Measurements from ENCODE around the gene RBP5.

The RBP5 gene

DNA sequence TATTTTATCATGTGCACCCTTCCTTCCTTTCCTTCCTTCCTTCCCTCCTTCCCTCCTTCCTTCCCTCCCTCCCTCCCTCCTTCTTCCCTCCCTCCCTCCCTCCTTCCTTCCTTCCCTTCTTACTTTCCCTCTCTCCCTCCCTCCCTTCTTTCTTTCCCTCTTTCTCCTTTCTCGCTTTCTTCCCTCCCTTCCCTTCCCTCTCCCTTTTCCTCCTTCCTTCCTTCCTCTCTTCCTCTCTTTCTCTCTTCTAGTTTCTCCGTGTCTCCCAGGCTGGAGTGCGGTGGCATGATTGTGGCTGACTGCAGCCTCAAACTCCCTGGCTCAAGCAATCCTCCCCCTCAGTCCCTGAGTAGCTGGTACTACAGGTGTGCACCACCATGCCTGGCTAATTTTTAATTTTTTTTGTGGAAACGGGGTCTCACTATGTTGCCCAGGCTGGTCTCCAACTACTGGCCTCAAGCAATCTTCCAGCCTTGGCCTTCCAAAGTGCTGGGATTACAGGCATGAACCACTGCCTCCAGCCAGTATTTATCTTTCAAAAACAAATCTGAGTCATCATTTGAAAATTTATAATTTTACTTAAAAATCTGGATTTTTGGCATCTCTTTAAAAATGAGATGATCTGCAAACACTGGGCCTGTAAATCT, 27.5 kb downstream of the RBP5 start:
- DNase-seq (ENCODE audit: low read depth): no peak

- DNase-seq (ENCODE audit: low read depth): no peak
These were observed 28.4 kb downstream of the RBP5 start for GRCh38 chr12:7100239-7100638.

GRCh38 chr12:7099290-7099996, 29.2 kb downstream of the RBP5 start:
- no peak for DNase-seq (ENCODE audit: low read depth)

DNA sequence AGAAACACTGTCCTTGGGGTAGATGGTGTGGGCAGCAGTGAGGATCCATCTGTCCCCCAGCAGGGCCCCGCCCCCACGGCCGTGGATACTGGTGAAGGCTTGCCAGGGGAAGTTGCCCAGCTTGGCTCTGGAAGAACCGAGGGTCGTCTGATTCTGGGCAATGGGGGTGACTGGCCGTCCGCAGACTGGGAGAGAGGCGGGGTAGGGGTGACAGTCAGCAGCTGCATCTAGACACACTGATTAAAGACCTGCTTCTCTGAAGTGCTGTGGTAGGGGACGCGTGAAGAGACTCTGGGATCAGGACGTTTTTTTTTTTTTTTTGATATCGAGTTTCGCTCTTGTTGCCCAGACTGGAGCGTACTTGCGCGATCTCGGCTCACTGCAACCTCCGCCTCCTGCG, 31.7 kb downstream of the RBP5 start:
- DNase-seq (ENCODE audit: low read depth): no peak

DNA sequence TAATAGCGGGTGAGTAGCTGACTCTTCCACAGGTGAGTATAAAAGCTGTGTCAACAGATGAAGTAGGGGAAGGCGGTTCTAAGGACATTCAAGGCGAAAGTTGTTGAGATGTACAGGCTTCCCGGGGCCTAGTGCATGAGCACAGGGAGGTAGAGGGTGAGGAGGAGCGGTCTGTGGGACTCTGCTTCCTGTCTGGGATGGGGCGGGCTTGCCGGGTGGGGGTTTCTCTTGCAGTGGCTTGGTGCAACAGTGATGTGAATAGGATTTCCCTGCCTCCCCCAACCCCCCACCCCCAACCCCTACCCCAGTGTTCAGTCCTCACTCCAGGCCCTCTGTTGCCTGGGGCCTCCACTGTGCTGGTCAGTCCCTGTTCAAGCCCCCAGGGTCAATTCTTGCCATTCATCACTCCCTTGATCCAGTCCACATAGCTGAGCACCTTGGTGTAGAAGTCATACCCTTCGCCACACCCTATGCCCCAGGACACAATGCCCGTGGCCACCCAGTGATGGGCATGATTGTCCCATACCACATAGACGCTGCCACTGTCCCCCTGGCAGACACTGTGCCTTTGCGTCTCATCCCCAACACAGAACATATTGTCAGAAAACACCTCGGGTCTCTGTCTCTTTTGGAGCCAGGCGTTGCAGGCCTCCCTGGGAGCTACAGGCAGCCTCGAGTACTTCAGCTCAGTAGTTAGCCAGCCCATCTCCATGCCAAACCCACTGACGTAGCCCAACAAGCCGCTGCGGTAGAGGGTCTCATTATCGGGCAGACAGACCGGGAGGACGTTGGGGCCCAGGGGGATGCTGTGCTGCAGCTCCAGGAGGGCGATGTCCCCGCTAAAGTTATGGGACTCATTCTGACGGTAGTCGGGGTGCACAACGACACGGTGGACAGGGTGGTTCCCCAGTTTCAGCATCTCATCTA, 32.4 kb downstream of the RBP5 start:
- DNase-seq (ENCODE audit: low read depth): no peak

GRCh38 chr12:7093892-7094291, 34.8 kb downstream of the RBP5 start:
- DNase-seq (ENCODE audit: low read depth): no peak

DNA sequence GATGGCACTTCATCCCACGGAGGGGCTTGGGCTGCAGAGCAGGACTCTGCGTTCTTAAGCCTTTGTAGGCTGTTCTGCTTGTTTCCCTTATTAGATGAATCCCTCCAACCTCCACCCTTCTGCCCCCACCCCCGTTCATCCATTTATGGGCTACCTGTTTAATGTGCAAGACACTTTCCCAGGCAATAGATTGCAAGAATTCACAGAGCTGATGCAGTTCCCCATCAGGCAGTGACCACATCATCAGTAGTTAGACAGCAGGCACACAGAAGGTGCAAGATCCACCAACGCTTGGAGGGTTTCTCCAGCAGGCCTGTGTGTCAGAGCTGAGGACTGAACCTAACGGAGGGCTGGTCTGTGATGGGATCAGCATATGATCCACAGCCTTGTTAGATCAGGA, 35.2 kb downstream of the RBP5 start:
- no peak for DNase-seq (ENCODE audit: low read depth)

DNA sequence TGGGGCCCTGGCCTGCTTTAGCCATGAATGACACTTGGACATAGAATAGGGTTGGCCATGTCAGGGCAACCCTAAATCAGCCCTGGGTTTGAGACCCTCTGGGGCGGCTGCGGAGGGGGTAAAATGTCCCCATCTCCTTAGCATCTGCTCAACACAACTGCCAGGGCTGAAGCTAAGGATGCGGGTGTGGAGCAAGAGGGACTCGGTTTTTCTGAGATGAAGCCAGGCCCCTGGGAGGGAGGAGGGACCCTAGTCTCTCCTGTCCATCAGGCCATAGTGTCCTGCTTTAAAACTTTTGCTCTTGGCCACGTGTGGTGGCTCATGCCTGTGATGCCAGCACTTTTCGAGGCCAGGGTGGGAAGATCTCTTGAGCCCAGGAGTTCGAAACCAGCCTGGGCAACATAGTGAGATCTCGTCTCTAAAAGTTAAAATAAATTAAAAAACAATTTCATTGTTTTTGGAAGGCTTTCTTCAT, 35.7 kb downstream of the RBP5 start:
- no peak for DNase-seq (ENCODE audit: low read depth)

DNA sequence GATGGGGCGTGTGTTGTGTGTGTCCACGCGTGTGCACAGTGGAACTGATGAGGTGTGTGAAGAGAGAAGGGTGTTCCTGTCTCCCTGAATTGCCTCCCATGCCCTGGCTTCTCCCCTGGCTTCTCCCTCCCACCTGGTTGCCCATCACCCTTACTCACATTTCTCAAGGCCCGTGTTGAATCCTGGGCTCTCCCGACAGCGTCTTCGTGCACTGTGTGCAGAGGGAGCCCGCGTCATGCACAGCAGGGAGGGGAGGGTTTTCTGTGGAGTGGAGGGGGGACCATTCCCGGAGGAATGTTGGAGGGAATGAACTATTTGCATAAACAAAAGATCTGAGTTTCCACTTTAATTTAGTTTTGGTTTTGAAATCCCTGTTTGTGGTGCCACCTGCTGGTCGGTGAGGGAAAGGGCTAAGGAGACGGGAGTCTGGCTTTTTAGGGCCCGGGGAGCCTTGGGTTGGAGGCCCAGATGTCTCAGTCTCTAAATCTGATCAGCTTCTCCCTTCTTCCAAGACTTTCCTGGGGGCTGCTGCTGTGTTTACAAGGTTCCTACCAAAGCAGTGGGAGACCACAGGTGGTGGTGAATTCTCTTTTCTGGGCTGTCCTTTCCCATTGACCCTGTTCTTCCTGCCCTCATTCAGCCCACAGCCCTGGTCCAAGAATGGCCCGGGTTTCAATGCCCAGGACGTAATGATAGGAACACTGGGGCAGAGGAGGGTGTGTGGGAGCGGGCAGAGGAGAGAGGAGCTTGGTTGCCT, 36.3 kb downstream of the RBP5 start, which contains the start of gene C1R:
Gene C1R (minus strand): TSS at position 217 of the 757 bp plus-strand sequence. CDS start 57 bp downstream, at position 160.
- peak; percentile 37 for DNase-seq (ENCODE audit: low read depth)

DNA sequence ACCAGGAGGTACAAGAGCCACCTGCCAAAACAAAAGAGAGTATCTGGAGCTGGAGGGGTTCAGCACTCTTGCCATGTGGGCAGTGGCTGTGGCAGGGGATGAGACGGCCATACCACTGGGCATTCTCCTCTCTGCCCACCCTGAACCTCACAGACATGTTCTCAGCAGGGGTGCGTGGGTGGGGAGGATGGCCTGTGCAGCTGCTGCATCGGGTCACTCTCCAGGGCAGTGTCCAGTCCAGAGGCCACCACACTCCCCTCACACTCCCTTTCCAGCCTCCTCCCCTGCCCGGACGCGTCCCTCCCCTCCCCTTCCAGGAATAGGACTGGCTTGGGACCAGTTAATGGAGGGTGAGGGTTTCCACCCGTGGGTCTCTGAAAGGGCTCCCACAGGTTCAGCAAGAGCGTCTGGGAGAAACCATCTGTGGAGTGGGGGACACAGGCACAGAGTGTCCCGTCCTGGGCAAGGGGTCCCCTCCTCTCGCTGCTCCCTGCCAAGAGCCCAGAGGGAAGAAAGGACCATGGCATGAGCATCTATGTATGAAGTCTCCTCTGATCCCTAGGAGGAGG, 36.9 kb downstream of the RBP5 start:
- DNase-seq (ENCODE audit: low read depth): no peak

DNA sequence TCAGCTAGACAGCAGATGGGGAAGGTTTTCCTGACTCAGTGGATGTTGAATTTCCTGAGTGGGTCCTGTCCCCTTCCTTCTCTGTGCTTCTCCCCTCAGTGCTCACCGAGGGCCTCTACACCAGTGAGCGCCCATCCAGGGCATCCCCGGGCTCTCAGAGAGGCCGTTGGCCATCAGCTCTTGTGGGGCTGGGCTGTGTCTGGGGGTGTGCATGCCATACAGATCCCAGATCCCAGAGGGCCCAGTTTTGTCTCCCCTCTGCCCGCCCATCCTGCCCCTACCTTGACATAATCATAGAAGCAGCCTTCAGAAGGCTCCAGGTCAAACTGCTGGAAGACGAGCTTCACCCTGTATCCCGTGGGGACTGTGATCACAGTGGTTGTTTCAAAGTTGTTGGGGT, 37.5 kb downstream of the RBP5 start:
- no peak for DNase-seq (ENCODE audit: low read depth)

DNA sequence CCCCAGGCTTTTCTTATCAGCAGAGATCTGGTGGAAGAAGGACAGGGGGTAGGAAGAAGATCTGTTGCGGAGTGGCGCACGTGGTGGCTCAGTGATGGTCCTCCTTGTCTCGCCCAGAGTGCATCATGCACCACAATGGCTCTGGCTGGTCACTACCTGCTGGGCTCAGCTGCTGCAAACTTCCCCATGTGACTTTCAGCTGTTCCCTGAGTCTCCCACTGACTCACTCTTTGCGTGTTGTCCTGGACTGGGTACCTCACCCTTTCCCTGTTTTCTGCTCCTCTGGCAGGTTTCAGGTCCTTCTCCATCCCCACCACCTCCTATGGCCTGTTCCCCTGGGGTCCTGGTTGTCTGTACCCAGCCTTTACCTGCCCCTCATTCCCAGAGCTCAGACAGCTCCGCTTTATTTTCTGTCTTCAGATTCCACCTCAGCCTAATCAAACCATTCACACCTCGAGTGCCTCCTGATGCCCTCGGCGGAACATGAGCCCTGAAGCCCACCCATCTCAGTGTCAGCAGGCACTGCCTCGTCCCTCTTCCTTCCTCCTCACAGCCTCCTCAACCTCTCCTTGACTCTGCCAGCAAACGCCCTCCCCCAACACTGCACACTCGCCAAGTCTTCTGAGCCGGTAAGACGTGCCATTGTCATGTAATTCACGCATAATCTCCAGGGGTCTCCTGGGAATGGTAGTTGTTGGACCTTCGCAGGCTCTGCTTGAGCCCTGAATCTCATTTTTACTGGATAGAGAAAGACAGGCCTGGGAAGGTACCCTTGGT, 38.3 kb downstream of the RBP5 start:
- DNase-seq (ENCODE audit: low read depth): no peak

GRCh38 chr12:7089196-7089871, 39.4 kb downstream of the RBP5 start:
- DNase-seq (ENCODE audit: low read depth): no peak

DNA sequence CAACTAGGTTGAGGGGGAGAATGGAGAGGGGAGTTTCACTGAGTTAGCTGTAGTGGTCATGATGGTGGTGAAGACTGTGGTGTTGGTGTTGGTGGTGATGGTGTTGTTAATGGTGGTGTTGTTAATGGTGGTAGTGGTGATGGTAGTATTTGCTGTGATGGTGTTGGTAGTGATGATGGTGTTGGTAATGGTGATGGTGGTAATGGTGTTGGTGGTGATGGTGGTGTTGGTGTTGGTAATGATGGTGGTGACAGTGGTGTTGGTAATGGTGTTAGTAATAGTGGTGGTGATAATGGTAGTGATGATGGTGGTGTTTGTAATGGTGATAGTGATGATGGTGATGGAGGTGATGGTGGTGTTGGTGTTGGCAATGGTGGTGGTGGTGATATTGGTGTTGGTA, 45.6 kb downstream of the RBP5 start:
- DNase-seq (ENCODE audit: low read depth): no peak

DNA sequence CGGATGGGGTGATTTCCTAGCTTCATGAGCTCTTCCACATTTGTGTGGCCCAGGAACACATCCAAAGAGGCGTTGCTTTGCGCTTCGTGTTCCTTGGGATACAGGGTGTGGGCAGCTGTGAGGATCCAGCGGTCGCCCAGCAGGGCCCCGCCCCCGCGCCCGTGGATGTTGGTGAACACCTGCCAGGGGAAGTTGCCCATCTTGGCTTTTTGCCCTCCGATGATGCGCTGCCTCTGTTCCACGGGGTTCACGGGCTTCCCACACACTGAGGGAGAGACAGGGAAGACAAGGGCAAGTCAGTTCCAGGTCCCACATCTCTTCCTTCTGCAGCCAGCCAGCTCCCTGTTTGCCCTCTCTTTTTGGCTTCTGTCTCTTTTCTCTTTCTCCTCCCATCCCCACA, 47.7 kb downstream of the RBP5 start:
- DNase-seq (ENCODE audit: low read depth): no peak

DNA sequence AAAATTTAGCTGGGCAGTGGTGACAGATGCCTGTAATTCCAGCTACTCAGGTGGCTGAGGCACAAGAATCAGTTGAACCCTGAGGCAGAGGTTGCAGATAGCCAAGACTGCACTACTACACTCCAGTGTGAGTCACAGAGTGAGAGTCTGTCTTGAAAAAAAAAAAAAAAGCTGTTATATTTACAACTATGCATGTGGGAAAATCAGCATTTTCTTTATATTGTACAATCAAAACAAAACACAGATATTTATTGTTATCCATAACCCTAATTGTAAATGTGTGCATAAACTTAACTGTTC, 48.9 kb downstream of the RBP5 start:
- no peak for DNase-seq (ENCODE audit: low read depth)

DNA sequence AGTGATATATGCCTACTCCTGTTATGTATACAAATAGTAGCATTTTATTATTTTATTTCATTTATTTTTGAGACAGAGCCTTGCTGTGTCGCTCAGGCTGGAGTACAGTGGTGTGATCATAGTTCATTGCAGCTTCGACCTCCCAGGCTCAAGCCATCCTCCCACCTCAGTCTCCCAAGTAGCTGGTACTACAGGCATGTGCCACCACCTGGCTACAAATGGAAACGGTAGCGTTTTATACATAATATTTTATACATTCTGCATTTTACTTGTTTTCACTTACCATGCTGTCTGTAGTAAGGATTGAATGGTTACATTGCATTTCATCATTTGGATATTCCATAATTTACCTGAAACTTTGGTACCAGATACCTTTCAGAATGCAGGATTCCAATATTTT, 50.5 kb downstream of the RBP5 start:
- DNase-seq (ENCODE audit: low read depth): no peak

- no peak for DNase-seq (ENCODE audit: low read depth)
These were observed 52.2 kb downstream of the RBP5 start for GRCh38 chr12:7076493-7076892.

DNA sequence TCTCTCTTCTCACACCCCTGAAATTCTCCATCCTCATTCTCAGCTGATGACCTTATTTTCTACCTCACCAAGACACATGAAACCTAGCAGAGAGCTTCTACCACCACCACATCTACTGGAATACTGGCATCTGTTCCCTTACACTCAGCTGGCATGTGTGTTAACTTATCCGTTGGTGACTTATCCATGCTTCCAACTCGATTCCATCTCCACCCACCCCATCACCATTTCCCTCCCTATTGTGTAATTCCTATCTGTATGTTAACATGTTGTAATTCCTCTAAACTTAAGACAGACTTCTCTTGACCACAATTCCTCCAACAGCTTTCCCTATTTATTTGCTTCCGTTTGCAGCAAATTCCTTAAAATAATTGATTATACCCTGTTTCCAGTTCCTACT, 52.8 kb downstream of the RBP5 start:
- DNase-seq (ENCODE audit: low read depth): no peak

- no peak for DNase-seq (ENCODE audit: low read depth)
These were observed 53.2 kb downstream of the RBP5 start for GRCh38 chr12:7075518-7075917.

All from stimulated activated CD8-positive, alpha-beta memory T cell treated with anti-CD3 and anti-CD28 coated beads, Interleukin-15, amount 100 ng/mL, for 24 hours (primary cell).